Suppressor macrophage treated with lipopolysaccharide for 4 hours (primary cell): ENCODE results near the gene WDR62.
"Not testable (repeated sequence)": the region's sequence is repeated elsewhere in the genome, so short reads cannot be mapped to it uniquely, and the experiment has no call there.

Source experiments
- DNase-seq: peaks from one replicate; pipeline ENCODE4 v3.0.0-alpha.2; 2020

Gene WDR62

DNA sequence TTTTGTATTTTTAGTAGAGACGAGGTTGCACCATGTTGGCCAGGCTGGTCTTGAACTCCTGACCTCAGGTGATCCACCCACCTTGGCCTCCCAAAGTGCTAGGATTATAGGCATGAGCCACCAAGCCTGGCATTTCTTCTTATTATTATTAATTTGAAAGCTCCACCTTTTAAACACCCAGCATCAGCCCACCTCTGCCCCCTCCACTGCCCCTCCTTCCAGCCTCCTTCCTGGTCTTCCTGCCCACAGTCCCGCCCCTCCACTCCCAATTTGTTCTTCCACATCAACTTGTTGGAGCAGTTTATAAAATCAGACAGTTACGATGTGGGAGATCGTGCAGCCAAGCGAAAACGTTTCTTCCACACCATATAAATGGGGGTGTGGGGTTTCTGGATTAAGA, 14.2 kb upstream of the WDR62 start:
- DNase-seq, result no peak

DNA sequence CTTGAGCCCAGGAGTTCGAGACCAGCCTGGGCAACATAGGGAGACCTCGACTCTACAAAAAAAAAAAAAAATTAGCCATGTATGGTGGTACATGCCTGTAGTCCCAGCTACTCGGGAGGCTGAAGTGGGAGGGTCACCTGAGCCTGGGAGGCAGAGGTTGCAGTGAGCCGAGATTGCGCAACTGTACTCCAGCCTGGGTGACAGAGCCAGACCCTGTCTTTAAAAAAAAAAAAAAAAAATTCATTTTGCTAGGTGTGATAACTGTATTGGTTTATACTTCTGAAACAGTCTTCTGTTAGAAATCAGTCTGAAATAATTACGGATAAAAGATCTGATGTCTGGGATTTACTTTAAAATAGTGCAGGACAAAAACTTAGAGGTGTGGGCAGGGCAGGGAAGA, 13.6 kb upstream of the WDR62 start:
- DNase-seq, result not testable (repeated sequence)

DNA sequence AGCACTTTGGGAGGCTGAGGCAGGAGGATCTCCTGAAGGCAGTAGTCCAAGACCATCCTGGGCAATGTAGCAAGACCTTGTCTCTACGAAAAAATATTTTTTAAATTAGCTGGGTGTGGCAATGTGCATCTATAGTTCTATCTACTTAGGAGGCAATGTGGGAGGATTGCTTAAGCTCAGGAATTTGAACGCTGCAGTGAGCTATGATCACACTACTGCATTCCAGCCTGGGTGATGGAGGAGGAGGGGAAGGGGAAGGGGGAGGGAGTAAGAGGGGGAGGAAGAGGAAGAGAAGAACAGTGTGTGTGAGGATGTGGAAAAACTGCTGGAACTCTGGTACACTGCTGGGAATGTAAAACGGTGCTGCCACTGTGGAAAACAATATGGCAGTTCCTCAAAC, 12.9 kb upstream of the WDR62 start:
- DNase-seq, result peak; percentile 40

DNA sequence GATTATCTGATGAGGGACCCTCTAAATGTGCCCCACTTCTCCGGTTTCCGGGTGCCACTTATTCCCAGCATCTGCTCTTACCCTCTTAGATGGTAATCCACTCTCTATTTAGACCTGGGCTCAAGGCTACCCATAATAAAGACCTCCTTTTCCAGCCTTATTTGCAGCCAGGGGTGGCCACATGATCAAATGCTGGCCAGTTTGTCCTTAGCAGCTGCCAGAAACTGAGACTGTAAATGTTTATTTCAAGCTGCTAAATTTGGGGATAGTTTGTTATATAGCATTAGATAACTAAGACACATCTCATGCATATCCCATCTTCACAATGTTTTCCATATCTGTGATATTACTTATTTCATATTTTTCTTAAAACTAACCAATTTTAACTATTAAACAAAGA, 10.7 kb upstream of the WDR62 start:
- no peak for DNase-seq

DNA sequence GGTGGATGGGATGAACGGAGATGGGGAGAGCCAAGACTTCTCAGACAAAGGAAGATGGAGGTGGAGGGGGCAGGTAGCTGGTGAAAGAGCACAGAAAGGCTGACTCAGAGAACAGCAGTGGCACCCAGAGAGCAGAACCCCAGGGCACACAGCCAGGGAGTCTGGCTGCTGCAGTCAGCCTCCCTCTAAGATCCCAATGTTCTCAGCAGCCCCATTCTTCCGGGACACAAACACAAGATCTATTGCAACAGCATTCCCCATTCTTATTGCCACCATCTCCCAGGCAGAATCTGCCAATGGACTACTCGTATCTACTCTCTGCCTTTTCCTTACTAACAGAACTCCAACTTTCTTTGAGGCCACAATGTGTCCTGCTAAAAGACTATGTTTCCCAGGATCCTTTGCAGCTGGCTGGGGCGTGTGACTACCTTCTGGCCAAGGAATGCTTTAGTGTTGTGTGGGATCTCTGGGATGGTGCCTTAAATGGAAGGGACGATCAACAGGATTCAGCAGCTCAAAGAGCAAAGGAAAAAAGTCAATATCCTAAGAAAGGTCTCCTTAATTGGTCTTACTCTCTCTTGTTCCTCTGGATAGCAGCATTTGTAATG, 8.2 kb upstream of the WDR62 start:
- no peak for DNase-seq

DNA sequence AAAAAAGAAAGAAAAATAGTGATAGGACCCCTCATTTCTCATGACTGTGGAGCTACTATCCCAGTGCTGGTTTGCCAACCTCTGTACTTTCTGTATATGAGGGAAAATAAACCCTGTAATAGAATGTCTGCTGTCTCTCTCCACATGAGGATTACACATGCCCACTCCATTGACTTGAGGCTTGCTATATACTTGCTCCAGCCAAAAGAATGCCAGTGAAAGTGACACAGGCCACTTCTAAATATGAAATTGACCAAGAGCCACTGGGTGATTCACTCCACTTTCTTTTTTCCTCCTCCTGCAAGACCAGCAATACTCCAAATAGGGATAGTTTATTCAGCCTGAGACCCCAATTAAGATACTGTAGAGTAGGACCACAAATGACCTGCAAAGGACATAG, 6.9 kb upstream of the WDR62 start:
- no peak for DNase-seq

DNA sequence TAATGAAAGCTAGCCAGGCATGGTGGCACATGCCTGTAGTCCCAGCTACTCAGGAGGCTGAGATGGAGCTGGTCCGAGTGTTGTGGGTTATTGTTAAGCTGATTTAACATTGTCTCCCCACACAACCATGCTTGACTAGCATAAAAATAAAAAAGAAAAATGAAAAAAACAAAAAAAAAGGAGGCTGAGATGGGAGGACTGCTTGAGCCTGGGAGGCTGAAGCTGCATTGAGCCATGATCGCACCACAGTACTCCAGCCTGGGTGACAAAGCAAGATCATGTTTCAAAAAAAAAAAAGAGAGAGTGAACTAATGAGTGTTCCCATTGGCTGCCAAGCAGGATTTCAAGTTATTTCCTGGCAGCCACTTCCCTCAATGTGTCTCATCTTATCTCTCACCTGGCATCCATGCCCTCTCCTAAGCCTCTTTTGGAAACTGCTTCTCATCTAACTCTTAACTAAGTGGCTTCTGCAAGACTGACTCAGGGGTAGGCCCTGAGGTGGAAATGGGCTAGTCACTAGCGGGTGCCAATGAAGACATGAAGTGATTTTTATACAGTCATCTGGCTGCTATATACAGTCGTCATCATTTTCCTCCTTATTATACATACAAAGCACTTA, 5.5 kb upstream of the WDR62 start:
- no peak for DNase-seq

DNA sequence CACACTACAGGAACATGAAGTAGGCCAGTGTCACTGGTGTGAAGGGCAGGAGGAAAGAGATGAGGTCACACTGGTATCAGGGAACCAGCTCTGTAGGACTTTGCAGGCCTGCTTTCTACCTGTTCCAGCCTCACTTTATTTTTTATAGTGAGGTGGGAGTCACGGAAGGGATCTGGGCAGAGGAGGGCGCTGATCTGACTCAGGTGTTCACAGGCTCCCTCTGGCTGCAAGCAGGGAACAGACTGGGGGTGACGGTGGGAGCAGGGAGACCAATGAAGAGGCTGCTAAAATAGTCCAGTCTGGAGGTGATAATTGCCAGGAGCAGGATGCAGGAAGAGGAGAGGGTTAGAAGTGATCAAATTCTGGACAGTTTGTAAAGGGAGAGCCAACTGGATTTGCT, 3.5 kb upstream of the WDR62 start:
- DNase-seq, result no peak

DNA sequence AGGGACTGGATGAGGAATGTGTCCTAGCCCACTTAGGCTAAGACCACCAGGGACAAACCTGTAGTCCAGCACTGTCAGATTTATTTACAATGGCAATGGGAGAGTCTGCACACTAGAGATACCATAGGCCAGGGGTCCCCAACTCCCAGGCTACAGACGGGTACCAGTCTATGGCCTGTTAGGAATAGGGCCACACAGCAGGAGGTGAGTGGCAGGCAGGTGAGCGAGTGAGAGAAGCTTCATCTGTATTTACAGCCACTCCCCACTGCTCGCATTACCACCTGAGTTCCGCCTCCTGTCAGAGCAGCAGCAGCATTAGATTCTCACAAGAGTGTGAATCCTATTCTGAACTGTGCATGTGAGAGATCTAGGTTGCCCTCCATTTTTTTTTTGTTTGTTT, 3.1 kb upstream of the WDR62 start:
- DNase-seq, result no peak

DNA sequence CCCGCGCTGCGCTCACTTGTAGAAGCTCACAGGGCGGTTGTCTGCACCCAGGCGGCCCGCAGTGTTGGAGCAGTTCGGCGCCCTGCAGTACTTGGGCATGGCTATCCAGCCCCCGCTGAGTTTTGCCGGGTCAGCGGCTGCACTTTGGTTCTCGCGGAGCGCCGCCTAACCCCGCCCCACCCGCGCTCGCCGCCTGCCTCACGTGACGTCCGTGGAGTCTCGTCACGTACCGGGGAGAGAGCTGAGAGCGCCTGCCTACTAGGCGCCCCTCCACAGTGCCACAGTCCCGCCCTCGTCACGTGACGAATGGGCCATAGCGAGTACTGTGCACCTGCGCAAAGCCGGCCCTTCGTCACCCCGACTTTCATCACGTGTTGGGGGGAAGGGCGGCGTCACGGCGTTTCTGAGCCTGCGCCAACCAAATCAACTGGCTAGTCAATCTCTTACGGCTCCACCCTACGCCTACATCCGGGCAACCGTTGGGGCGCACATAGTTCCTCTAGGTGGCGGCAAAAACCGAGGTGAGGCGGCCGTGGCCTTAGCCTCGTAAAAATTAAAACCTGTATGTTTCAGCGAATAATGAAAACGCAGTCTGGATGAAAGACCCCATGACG, 471 bp upstream of the WDR62 start, which contains the start of gene THAP8:
Gene THAP8, minus strand, starts transcription at position 167 of the 614 bp plus-strand sequence. Its CDS starts 68 bp downstream, at position 99.
- peak; percentile 100 for DNase-seq

DNA sequence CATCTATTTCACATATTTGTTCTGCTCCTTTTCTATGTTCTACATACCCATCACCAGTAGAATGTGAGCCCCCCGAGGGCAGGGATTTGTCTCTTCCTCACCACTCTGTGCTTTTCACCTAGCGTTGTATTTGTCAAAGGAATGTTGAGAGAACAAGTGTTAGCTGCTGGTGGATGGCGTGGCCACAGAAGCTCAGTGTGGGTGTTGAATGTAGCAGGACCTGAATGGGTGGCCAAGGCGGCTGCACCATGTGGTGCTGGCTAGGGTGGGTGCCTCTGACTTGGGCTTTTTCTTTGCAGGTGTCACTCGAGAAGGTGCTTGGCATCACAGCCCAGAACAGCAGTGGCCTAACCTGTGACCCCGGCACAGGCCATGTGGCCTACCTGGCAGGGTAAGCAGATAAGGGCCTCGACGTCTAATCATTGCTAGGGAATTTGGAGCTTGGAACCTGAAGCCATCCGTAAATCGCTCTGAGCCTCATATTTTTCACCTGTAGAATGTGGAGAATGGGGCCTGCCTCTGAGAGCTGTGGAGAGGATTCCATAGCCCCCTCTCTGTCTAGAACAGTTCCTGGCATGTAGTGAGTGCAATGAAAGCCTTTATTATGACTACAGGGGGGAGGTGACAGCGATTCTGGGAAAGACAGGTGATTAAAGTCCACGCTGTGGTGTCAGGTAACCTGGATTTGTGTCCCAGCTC, 3.9 kb downstream of the WDR62 start:
- DNase-seq, result no peak

DNA sequence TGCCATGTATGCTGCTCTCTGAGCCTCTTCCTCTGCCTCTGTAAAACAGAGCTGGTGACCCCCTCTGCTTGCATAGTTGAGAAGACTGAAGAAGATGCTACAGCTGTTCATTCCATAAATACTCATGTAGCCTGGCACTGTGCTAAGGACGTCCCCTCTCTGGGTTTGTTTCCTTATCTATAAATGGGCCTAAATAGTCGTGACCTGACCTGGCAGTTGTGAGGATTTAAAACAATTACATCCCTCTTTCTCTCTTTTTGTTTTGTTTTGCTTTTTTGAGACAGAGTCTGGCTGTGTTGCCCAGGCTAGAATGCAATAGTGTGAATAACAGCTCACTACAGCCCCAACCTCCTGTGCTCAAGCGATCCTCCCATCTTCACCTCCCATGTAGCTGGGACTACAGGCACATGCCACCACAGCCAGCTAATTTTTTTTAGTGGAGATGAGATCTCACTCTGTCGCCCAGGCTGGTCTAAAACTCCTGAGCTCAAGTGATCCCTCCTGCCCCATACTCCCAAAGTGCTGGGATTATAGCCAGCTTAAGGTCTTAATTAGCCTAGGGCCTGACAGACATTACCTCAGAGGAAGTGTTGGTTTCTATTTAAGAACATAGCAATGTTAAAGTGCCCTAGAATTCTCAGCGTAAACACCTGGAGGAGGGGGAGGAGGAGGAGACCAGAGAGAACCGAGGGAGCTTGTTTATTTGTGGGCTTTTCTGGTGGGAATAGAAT, 4.6 kb downstream of the WDR62 start:
- no peak for DNase-seq

DNA sequence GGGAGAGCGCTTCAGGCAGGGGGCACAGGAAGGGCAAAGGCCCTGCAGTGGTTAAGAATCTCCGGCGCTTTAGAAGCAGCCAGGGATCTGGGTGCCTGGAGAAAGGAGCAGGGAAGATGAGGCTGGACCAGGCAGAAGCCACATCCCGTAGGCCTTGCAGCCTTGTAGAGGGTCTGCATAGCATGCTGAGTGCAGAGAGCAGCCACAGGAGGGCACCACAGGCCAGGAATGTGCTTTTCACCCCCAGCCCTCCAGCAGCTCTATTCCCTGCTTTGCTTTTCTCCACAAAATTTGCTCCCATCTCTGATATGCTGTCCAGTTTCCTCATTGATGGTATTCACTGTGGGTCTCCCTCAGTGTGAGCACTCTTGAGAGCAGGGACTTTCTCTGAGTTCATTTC, 5.7 kb downstream of the WDR62 start:
- peak; percentile 15 for DNase-seq

DNA sequence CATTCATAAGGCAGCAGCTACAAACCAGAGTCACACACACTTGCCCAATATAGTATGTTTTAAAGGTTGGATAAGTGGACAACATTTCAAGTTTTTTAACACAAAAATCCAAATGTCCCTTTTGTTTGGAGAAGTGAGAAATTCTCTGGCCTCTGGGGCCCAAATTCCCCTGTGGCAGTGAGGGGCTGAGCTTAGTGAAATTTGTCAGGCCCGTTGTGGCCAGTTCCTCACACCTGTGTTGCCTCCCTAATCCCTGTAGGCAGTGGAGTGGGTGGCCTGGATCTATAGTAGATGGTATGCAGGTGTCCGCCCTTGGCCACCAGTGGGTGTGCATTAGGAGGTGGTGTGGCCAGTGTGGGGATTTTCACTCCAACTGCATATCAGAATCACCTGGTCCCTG, 6.7 kb downstream of the WDR62 start:
- DNase-seq, result no peak

DNA sequence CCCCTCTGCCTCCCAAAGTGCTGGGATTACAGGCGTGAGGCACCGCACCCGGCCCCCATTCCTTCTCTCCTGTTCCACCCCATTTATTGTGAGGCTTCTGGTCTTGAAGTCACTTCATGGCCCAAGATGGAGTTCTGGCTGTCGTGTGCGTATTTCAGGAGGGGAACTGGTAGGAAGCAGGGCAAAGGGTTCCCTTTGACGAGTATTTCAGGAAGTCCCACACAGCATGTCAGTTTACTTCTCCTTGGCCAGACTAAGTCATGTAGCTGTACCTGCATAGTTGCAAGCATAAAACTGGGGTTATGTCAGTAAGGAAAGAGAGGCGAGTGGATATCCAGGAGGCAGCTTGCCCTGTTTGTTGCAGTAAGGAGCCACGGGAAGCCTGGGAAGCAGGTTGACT, 10.1 kb downstream of the WDR62 start:
- peak; percentile 8 for DNase-seq

DNA sequence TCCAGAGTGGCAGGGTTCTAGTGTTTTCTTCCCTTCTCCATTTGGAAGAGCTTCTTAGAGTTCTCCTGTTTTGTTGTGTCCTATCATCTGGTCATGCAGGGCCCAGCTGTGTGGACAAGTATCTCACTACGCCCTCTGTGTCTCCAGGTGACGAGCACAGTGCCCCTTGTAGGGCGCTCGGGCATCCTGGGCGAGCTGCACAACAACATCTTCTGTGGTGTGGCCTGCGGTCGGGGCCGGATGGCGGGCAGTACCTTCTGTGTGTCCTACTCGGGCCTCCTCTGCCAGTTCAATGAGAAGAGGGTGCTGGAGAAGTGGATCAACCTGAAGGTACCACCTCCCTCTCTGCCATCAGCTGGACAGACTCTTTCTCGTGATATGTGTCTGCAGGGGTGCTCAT, 13.0 kb downstream of the WDR62 start:
- no peak for DNase-seq

DNA sequence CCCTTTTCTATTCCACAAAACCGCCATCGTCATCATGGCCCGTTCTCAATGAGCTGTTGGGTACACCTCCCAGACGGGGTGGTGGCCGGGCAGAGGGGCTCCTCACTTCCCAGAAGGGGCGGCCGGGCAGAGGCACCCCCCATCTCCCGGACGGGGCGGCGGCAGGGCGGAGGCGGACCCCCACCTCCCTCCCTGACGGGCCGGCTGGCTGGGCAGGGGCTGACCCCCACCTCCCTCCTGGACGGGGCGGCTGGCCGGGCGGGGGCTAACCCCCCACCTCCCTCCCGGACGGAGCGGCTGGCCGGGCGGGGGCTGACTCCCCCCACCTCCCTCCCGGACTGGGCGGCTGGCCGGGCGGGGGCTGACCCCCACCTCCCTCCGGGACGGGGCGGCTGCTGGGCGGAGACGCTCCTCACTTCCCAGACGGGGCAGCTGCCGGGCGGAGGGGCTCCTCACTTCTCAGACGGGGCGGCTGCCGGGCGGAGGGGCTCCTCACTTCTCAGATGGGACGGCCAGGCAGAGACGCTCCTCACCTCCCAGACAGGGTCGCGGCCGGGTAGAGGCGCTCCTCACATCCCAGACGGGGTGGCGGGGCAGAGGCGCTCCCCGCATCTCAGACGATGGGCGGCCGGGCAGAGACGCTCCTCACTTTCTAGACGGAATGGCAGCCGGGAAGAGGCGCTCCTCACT, 14.3 kb downstream of the WDR62 start:
- not testable (repeated sequence) for DNase-seq

DNA sequence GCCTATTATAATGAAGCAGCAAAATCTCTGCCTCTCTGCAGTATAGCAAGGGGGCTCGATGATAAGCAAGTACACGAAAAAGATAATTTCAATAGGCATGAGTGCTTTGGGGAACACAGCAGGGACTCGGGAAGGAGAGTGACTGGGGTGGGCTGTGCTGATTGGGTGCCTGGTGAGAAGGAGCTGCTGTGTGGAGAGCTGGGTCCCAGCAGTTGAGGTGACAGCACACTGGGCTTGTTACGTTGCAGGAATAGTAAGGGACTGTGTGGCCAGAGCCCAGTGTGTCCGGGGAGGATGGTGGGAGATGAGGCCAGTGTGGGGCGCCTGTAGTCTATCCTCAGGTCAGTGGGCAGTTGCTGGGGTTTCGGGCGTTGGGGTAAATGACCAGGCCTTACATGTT, 17.4 kb downstream of the WDR62 start:
- no peak for DNase-seq

DNA sequence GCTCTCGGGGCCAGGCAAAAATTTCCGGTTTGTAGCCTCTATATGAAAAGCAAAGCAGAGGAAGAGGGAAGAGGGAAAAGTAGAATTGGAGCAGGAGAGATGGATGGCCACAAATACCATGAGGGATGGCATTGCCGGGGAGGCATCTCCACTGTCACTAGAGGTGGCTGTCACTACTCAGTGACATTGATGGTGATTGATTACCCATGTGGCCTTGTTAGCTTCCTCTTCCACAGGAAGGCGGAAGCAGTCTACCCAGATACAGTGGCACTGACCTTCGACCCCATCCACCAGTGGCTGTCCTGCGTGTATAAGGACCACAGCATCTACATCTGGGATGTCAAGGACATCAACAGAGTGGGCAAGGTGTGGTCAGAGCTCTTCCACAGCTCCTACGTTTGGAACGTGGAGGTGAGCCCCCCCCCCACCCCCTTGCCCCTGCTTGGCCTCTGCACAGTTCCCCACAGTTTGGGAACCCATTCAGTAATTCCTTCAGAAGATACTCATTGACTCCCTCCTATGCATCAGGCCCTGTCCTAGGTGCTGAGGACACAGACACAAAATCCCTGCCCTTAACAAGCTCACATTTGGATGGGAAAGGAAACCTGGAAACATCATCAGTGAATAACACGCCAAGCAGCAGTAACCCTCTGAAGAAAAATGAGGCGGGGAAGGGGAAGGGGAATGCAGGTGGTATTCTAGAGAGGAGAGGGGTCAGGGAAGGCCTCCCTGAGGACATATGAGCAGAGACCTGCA, 18.6 kb downstream of the WDR62 start:
- DNase-seq, result no peak

DNA sequence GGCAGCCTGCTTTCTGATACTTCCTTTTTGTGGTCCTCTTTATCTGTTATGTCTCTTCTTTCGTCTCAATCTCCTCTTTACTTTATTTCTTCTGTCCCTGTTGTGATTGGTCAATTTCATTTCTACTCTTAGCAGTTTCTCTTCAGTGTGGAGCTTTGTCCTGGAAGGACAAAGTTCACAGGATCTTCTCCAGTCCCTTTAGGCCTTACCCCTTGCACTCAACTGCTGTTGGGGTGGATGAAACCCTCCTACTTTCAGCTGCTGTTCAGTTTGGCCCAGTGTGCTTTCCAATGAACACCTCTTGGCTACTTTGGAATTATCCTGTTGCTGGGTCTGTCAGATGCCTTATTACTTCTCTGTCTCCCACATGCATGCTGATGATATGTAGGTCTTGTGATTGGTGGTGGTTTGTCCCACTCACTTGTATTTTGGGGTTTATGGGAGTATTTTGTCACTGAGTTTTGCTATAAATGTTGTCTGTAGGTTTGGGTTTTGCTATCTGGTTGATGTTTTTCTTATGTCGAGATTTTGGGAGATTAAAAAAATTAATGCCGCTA, 24.8 kb downstream of the WDR62 start:
- no peak for DNase-seq

DNA sequence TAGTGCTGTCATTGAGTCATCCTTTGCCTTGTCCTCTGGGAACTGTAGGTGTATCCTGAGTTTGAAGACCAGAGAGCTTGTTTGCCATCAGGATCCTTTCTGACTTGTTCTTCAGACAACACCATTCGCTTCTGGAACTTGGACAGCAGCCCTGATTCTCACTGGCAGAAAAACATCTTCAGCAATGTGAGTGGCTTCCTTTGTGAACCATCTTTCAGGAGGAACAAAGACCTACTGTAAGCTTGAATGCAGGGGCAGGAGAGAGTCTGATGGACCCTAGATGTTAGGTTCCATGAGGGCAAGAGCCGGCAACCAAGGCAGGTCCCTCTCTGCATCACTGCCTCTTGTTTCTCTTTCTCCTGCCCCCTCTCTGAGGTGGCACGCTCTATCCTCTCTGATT, 26.7 kb downstream of the WDR62 start:
- DNase-seq, result no peak

DNA sequence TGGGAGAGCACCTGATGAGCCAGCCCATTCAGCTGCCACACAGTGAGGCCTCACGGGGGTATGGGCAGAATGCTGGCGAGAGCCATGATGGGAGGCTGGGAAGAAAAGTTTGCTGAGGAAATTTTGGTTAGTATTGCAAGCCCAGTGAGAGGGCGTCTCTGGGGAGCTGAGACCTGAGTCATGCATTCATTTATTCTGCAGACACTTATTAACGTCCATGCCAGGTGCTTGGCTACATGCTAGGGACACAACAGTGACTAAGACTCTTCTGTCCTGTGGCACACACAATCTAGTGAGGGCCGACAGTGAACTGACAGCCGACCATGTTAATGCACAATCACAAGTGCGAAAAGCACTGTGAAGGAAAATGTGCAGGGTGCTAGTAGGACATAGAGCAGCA, 27.2 kb downstream of the WDR62 start:
- DNase-seq, result no peak
